ENCODE data around the gene TMEM117. TPM values are rescaled to one million over a fixed set of nuclear protein-coding genes. Genes with fewer than 3 reads are reported as not detected.
"Not testable (repeated sequence)": the region's sequence is repeated elsewhere in the genome, so short reads cannot be mapped to it uniquely, and the experiment has no call there.

The TMEM117 gene
- total and polyA plus RNA-seq, 2 experiments from 2014 or later = 18.0 to 21.0 TPM

GRCh38 chr12:44193281-44193680 lies 357.4 kb downstream of the TMEM117 start:
- Histone ChIP-seq H3K4me1 (ENCODE audit: low read depth) (no peaks in the 10 kb centered on the region), H3K27ac (no peak overlapping the region), H3K9me3 (ENCODE audit: low read depth) (no peaks in the 10 kb centered on the region), H3K4me3 (no peak overlapping the region), H3K27me3 (no peaks in the 10 kb centered on the region), H3K36me3 (no peaks in the 10 kb centered on the region)
- TF ChIP-seq, protein P1, sequence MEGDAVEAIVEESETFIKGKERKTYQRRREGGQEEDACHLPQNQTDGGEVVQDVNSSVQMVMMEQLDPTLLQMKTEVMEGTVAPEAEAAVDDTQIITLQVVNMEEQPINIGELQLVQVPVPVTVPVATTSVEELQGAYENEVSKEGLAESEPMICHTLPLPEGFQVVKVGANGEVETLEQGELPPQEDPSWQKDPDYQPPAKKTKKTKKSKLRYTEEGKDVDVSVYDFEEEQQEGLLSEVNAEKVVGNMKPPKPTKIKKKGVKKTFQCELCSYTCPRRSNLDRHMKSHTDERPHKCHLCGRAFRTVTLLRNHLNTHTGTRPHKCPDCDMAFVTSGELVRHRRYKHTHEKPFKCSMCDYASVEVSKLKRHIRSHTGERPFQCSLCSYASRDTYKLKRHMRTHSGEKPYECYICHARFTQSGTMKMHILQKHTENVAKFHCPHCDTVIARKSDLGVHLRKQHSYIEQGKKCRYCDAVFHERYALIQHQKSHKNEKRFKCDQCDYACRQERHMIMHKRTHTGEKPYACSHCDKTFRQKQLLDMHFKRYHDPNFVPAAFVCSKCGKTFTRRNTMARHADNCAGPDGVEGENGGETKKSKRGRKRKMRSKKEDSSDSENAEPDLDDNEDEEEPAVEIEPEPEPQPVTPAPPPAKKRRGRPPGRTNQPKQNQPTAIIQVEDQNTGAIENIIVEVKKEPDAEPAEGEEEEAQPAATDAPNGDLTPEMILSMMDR (IDR thresholded peaks at IDR 0.05; ENCODE audit: low read depth, low read length) = no peak
- no peak for DNase-seq (ENCODE audit: low read depth in 1 of 2, low spot score in 1 of 2)

DNA sequence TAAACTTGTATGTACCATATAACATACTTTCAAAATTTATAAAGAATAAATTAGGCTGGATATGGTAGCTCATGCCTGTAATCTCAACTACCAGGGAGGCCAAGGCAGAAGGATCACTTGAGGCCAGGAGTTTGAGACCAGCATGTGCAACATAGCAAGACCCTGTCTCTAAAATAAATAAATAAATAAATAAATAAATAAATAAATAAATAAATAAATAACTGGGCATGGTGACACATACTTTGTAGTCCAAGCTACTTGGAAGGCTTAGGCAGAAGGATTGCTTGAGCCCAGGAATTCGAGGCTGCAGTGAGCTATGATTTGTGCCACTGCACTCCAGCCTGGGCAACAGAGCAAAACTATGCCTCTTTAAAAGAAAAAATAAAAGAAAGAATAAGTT lies 359.8 kb downstream of the TMEM117 start:
- not testable (repeated sequence) for H3K27me3 ChIP-seq; H3K27ac ChIP-seq; H3K36me3 ChIP-seq; H3K4me1 ChIP-seq (ENCODE audit: low read depth); DNase-seq (ENCODE audit: low read depth in 1 of 2, low spot score in 1 of 2); H3K9me3 ChIP-seq (ENCODE audit: low read depth); H3K4me3 ChIP-seq

DNA sequence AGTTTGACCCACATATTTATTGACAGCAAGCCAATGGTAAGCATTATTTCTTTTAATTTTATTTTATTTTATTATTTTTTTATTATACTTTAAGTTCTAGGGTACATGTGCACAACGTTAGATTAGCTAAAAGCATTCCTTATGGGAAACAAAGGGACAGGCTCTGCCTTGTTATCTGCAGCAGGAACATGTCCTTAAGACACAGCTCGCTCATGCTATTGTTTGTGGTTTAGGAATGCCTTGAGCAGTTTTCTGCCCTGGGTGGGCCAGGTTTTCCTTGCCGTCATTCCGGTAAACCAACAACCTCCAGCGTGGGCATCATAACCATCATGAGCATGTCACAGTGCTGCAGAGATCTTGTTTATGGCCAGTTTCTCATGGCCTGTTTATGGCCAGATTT lies 370.2 kb downstream of the TMEM117 start:
- Histone ChIP-seq H3K27ac (no peak overlapping the region), H3K9me3 (ENCODE audit: low read depth) (no peaks in the 10 kb centered on the region), H3K4me3 (no peak overlapping the region), H3K27me3 (no peaks in the 10 kb centered on the region), H3K4me1 (ENCODE audit: low read depth) (no peaks in the 10 kb centered on the region), H3K36me3 (no peaks in the 10 kb centered on the region)
- TF ChIP-seq, protein P1 (IDR thresholded peaks at IDR 0.05; ENCODE audit: low read depth, low read length) = no peak
- no peak for DNase-seq (ENCODE audit: low read depth in 1 of 2, low spot score in 1 of 2)

DNA sequence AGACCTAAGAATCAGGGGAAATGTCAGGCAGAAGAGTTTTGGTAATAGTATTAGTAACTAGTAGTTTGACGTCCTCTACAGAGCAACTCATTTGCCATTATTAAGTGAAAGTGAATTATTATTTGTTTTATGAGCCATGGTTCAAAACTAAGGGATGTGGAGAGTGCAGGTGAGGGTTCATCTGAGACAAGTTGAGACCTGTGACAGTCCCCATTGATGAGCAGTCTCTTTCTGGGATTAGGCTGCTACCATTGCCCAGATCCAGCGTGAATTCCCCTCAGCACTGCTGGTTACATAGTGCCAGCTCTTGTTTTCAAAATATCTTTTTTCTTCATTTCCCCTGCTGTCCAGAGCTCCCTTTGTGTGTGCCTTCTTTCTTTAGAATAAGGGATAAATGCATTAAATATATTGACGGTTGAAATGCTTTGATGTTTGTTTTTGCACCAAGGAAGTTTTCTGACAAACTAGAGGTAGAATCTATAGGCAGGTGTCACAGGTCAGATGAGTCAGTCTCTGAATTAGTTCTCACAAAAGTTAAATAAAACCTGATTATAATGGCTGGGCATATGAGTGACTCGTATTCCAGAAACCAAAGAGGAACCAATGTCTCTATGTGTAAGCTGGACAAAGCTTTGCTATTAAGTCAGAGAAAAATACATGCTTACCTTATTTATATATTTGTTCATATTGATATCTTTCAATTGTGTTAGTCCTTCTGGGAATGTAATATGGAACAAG lies 381.4 kb downstream of the TMEM117 start:
- TF ChIP-seq, protein P1 (IDR thresholded peaks at IDR 0.05; ENCODE audit: low read depth, low read length) = no peak
- DNase-seq (ENCODE audit: low read depth in 1 of 2, low spot score in 1 of 2) = no peak
- Histone ChIP-seq H3K4me3 (no peak overlapping the region), H3K27ac (no peak overlapping the region), H3K4me1 (ENCODE audit: low read depth) (no peaks in the 10 kb centered on the region), H3K9me3 (ENCODE audit: low read depth) (no peaks in the 10 kb centered on the region), H3K27me3 (no peaks in the 10 kb centered on the region), H3K36me3 (no peaks in the 10 kb centered on the region)

GRCh38 chr12:44223736-44224135 lies 387.9 kb downstream of the TMEM117 start:
- Histone ChIP-seq H3K36me3 (no peaks in the 10 kb centered on the region), H3K27ac (no peak overlapping the region), H3K4me1 (ENCODE audit: low read depth) (no peaks in the 10 kb centered on the region), H3K4me3 (no peak overlapping the region), H3K9me3 (ENCODE audit: low read depth) (no peaks in the 10 kb centered on the region), H3K27me3 (no peaks in the 10 kb centered on the region)
- peak in 1 of 2 donors; percentile 8 for DNase-seq (ENCODE audit: low read depth in 1 of 2, low spot score in 1 of 2)
- TF ChIP-seq, protein P1 (IDR thresholded peaks at IDR 0.05; ENCODE audit: low read depth, low read length) = no peak

GRCh38 chr12:44224399-44225148 lies 388.7 kb downstream of the TMEM117 start:
- Histone ChIP-seq H3K27me3 (no peaks in the 10 kb centered on the region), H3K36me3 (no peaks in the 10 kb centered on the region), H3K9me3 (ENCODE audit: low read depth) (no peaks in the 10 kb centered on the region), H3K27ac (no peak overlapping the region), H3K4me1 (ENCODE audit: low read depth) (no peaks in the 10 kb centered on the region), H3K4me3 (no peak overlapping the region)
- DNase-seq (ENCODE audit: low read depth in 1 of 2, low spot score in 1 of 2) = peak in 1 of 2 donors; percentile 2
- TF ChIP-seq, protein P1 (IDR thresholded peaks at IDR 0.05; ENCODE audit: low read depth, low read length) = no peak

All from cardiac muscle cell (in vitro differentiated cells and primary cell).